AG08396 (cell line): ENCODE data around the gene CD320.
"Not testable (repeated sequence)": the region's sequence is repeated elsewhere in the genome, so short reads cannot be mapped to it uniquely, and the experiment has no call there.

Experiments used
- DNase-seq: peaks from one replicate; pipeline ENCODE4 v3.0.0; 2012; ENCODE audit warnings: low spot score, mixed read lengths

CD320 gene

GRCh38 chr19:8333767-8334457, 25.8 kb upstream of the CD320 start:
- DNase-seq: no peak

GRCh38 chr19:8332976-8333766, 25.0 kb upstream of the CD320 start:
- no peak for DNase-seq

- no peak for DNase-seq
These were observed 23.2 kb upstream of the CD320 start for GRCh38 chr19:8331263-8331845.

- no peak for DNase-seq
These were observed 21.8 kb upstream of the CD320 start for GRCh38 chr19:8329996-8330395.

GRCh38 chr19:8325454-8325853, 17.3 kb upstream of the CD320 start:
- no peak for DNase-seq

- DNase-seq: no peak
These were observed 16.3 kb upstream of the CD320 start for GRCh38 chr19:8324186-8325050.

- no peak for DNase-seq
These were observed 15.6 kb upstream of the CD320 start for GRCh38 chr19:8323781-8324185.

GRCh38 chr19:8322638-8322997, 14.5 kb upstream of the CD320 start:
- DNase-seq: no peak

- no peak for DNase-seq
These were observed 14.0 kb upstream of the CD320 start for GRCh38 chr19:8321986-8322637.

- peak; percentile 97 for DNase-seq
These were observed 13.2 kb upstream of the CD320 start, which contains the start of the genes NDUFA7 and RPS28 for GRCh38 chr19:8321067-8321985. Gene NDUFA7, minus strand, starts transcription at chr19:8321375. Its CDS starts 17 bp downstream, at chr19:8321358. Gene RPS28, plus strand, starts transcription at chr19:8321496. Its CDS starts 35 bp downstream, at chr19:8321531.

GRCh38 chr19:8320564-8321066, 12.5 kb upstream of the CD320 start:
- no peak for DNase-seq

GRCh38 chr19:8319807-8320520, 11.8 kb upstream of the CD320 start:
- DNase-seq: no peak

- DNase-seq: not testable (repeated sequence)
These were observed 10.7 kb upstream of the CD320 start for GRCh38 chr19:8318835-8319234.

GRCh38 chr19:8316351-8317125, 8.4 kb upstream of the CD320 start:
- no peak for DNase-seq

GRCh38 chr19:8314981-8315640, 7.0 kb upstream of the CD320 start:
- not testable (repeated sequence) for DNase-seq

- no peak for DNase-seq
These were observed 3.5 kb upstream of the CD320 start for GRCh38 chr19:8311461-8312260.

GRCh38 chr19:8310342-8311055, 2.3 kb upstream of the CD320 start:
- no peak for DNase-seq
